ENCODE results near the gene BOLA1. TPM values are rescaled to one million over a fixed set of nuclear protein-coding genes. Genes with fewer than 3 reads are reported as not detected.

The BOLA1 gene
- total RNA-seq, 3 donors from 2014 or later, result 10.7 to 18.1 (median 13.2) TPM

- DNase-seq (no peak), ATAC-seq (no peak)
- H3K36me3 ChIP-seq (ENCODE audit: low read depth), result no peaks in the 10 kb centered on the region
- intact Hi-C loops (cut with DNase I, micrococcal nuclease), result no loop called here
- H3K4me3 ChIP-seq, result no peak overlapping the region
- H3K4me1 ChIP-seq (ENCODE audit: low read depth), result no peaks in the 10 kb centered on the region
- H3K9me3 ChIP-seq, result no peaks in the 10 kb centered on the region
- no peak for TF ChIP-seq CTCF (IDR thresholded peaks at IDR 0.05)
Measured at GRCh38 chr1:149915429-149916192, 16.2 kb downstream of the BOLA1 start.

- Histone ChIP-seq H3K9me3 (no peaks in the 10 kb centered on the region), H3K4me3 (no peak overlapping the region), H3K4me1 (ENCODE audit: low read depth) (no peaks in the 10 kb centered on the region), H3K36me3 (ENCODE audit: low read depth) (no peaks in the 10 kb centered on the region)
- ATAC-seq (no peak), DNase-seq (no peak)
- no peak for TF ChIP-seq CTCF (IDR thresholded peaks at IDR 0.05)
- intact Hi-C loops (cut with DNase I, micrococcal nuclease), result no loop called here
Measured at GRCh38 chr1:149916193-149916897, 17.0 kb downstream of the BOLA1 start.

GRCh38 chr1:149916898-149917252, 17.5 kb downstream of the BOLA1 start:
- DNase-seq, result no peak
- Histone ChIP-seq H3K4me3 (no peak overlapping the region), H3K36me3 (ENCODE audit: low read depth) (no peaks in the 10 kb centered on the region), H3K9me3 (no peaks in the 10 kb centered on the region), H3K4me1 (ENCODE audit: low read depth) (no peaks in the 10 kb centered on the region)
- no peak for ATAC-seq
- no peak for TF ChIP-seq CTCF (IDR thresholded peaks at IDR 0.05)
- intact Hi-C loops (cut with DNase I, micrococcal nuclease), result no loop called here

- ATAC-seq (peak; percentile 50), DNase-seq (no peak)
- H3K4me1 ChIP-seq (ENCODE audit: low read depth), result no peaks in the 10 kb centered on the region
- no peaks in the 10 kb centered on the region for H3K36me3 ChIP-seq (ENCODE audit: low read depth)
- H3K4me3 ChIP-seq, result no peak within 1 kb of the TSS
- intact Hi-C loops (cut with DNase I, micrococcal nuclease), result no loop called here
- no peak for TF ChIP-seq CTCF (IDR thresholded peaks at IDR 0.05)
- no peaks in the 10 kb centered on the region for H3K9me3 ChIP-seq
Measured at GRCh38 chr1:149917571-149918144, 18.3 kb downstream of the BOLA1 start, which contains the start of gene SV2A. Gene SV2A (minus strand): TSS chr1:149917844. CDS start chr1:149913840, 4,004 bp downstream.

GRCh38 chr1:149923626-149924025, 24.3 kb downstream of the BOLA1 start:
- TF ChIP-seq CTCF (IDR thresholded peaks at IDR 0.05), result no peak
- H3K4me3 ChIP-seq, result no peak overlapping the region
- no peaks in the 10 kb centered on the region for H3K9me3 ChIP-seq
- no peak for DNase-seq
- H3K36me3 ChIP-seq (ENCODE audit: low read depth), result peaks cover 21% of the 10 kb centered on the region
- ATAC-seq, result no peak
- H3K4me1 ChIP-seq (ENCODE audit: low read depth), result peaks cover 17% of the 10 kb centered on the region
- intact Hi-C loops (cut with DNase I, micrococcal nuclease), result no loop called here

Data from mucosa of descending colon (tissue), 3 donors.